C4-2B (cell line): ENCODE measurements around the gene PRKCH.
A peak's percentile ranks its signal among the peaks of the same experiment; 100 is the strongest.

ENCODE experiments used
- H3K27ac ChIP-seq: fragments of 450-650 bp; 2 replicates; pipeline ENCODE4 v1.5.1; 2017
- ZFX ChIP-seq: fragments of 450-650 bp; IDR thresholded peaks from 2 replicates; pipeline ENCODE4 v1.6.1; 2017
- TF ChIP-seq, protein P1 (sequence below): fragments of 450-650 bp; conservative IDR thresholded peaks from 2 replicates; pipeline ENCODE4 v1.5.1; 2017; ENCODE audit warnings: mild to moderate bottlenecking

Gene PRKCH

DNA sequence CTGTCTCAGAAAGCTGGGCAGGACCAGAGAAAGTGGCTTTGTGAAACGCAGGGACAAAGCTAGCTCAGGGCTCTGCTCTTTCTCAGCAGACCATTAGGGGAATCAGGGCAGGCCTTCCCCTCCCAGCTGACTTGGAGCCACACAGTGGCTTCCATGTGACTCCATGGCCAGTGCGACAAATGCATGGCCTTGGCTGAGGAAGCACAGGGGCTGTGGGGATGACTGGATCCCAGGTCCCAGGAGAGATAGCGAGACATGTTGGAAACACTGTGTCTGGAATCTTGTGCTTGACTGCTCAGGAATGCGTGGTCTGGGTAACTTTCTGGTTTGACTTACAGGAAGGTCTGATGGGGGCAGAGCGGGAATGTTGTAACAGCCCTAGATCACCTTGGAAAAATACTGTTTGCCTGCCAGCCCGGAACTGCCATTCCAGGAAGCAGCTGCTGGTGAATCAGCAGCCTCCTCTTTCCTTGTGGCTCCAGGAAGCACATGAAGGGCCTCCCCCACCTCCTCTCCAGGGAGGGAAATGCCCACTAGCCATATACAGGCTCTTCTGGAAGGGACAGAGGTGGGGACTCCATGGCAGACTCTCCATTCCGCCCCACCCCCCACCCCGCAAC lies 240.4 kb downstream of the PRKCH start:
- no peak for TF ChIP-seq ZFX
- TF ChIP-seq, protein P1, sequence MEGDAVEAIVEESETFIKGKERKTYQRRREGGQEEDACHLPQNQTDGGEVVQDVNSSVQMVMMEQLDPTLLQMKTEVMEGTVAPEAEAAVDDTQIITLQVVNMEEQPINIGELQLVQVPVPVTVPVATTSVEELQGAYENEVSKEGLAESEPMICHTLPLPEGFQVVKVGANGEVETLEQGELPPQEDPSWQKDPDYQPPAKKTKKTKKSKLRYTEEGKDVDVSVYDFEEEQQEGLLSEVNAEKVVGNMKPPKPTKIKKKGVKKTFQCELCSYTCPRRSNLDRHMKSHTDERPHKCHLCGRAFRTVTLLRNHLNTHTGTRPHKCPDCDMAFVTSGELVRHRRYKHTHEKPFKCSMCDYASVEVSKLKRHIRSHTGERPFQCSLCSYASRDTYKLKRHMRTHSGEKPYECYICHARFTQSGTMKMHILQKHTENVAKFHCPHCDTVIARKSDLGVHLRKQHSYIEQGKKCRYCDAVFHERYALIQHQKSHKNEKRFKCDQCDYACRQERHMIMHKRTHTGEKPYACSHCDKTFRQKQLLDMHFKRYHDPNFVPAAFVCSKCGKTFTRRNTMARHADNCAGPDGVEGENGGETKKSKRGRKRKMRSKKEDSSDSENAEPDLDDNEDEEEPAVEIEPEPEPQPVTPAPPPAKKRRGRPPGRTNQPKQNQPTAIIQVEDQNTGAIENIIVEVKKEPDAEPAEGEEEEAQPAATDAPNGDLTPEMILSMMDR = no peak
- H3K27ac ChIP-seq = peak overlapping the region; percentile 81

DNA sequence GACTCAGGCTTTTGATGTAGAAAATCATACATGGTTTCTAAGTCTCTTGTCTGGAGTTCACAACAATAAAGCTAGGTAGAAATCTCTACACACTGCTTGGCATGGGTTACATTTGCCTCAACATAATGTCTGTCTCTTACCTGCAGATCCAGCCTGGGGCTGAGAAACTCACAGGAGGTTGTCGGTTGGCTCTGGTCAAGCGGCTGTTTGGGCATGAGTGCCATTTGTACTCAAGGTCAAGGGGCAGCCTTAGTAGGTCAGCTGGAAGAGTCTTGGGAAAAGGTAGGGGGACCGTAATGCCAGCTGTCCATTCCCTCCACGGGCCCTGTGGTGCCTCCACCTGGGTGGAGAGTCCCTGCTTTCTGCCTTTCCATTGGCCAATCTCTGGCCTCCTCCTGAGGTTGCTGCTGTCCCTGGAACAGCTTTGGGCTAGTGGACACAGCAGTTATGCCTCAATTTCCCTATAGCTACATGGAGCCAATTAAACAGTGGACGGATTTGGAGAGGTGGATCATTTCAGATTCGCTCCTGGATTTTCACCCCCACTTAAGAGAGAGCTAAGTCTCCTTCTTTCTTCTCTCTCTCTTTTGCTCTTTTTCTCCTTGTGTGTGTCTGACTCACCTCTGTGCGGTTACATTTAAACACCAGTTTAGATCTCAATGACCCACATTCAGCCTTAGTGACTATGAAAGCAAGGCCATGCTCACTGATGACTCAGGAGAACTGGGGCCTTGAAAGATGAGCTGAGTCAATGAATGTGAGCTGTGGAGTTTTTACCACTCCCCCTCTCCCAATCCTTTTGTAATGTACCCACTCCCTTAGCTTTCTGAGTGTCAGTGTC lies 241.2 kb downstream of the PRKCH start:
- no peak for TF ChIP-seq ZFX
- TF ChIP-seq, protein P1 = no peak
- peak overlapping the region; percentile 81 for H3K27ac ChIP-seq

DNA sequence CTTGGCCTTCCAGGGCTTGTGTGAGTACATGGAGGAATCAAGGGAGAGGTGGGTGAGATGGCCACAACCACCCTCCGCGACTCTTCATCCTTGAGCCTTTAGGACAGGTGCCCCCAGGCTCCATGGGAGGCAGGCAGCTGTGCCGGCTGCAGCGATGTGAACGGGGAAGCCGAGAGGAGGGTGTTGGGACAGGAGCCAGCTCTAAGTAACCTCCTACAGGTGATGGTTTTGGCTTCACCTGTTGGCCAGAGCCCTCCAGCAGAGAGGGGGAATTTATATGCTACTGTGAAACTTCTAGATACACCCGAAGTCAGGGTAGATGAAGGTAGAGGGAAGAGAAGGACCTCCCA lies 241.8 kb downstream of the PRKCH start:
- TF ChIP-seq, protein P1 = no peak
- TF ChIP-seq ZFX = no peak
- H3K27ac ChIP-seq = peak overlapping the region; percentile 81

DNA sequence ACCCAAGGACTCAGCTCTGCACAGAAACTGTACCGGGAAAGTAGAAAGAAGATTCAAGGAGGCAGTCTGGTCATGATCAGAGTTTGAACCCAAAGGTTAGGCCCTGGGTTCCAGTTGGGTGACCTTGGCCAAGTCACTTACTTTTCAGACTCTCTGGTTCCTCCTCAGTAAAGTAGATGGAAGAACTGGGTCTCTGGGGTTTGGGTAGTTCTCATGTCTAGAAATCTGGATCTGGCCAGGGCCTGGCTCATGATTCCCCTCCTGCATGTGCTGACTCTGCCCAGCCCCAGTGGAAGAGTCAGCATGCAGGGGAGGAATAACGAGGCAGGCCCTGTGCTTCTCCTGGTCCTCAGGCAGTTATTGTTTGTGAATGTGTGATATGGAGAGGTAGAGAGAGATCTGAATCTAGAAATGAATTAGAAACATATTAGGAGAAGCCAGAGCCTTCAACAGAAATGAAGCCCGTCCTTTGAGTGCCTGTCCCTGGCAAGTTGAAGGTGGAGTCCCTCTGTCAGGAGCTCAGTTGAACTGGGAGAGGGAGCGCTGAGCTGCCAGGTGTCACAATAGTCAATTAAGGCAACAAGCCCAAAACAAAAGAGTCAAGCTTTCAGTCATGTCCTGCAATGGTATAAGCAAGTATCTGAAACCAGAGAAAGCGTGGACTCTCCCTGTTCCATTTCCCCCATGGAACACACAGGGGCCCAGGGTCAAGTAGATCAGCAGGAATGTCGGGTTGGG lies 242.7 kb downstream of the PRKCH start:
- H3K27ac ChIP-seq = no peak overlapping the region
- TF ChIP-seq ZFX = no peak
- TF ChIP-seq, protein P1 = no peak

DNA sequence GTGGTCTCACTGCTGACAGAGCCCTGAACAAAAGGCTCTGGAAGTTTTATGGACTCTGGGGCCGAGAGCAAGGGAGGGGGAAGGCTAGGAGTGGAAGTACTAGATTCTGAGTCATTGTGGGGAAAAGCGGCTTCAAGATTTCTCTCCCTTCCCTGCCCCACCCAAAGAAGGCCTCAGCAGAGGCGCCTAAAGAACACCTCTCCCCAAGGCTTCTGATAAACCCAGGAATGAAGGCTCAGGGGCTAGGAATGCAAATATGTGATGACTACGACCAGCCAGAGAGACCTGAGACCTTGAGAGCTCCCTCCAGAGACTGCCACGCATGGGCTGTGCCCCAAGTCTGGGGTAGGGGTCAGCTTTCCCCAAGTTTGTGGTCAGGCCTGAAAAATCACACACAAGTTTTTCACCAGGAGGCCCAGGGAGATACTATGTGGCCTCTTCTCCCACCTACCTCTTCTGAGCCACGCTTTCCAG lies 243.3 kb downstream of the PRKCH start:
- TF ChIP-seq ZFX = no peak
- TF ChIP-seq, protein P1 = no peak
- no peak overlapping the region for H3K27ac ChIP-seq

DNA sequence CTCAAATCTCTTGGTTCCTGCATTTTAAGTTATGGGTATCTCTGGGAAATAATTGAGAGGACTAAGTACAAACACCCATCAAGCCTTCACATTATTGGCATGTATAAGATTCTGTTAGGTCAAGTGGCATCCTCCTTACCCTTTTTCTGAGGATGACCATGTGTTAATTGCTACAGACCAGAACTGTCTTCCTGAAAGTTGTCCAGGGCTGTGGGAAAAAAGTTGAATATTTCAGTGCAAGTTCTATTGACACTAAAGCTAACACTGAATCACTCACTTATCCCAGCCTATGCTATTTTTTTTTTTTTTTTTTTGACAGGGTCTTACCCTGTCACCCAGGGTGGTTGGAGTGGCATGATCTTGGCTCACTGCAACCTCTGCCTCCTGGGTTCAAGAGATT lies 243.8 kb downstream of the PRKCH start:
- H3K27ac ChIP-seq = no peak overlapping the region
- no peak for TF ChIP-seq ZFX
- TF ChIP-seq, protein P1 = no peak
